ENCODE data around the gene CCSAP. TPM values are rescaled to one million over a fixed set of nuclear protein-coding genes. Genes with fewer than 3 reads are reported as not detected.
A peak's percentile ranks its signal among the peaks of the same experiment; 100 is the strongest.
"Not testable (repeated sequence)": the region's sequence is repeated elsewhere in the genome, so short reads cannot be mapped to it uniquely, and the experiment has no call there.

The CCSAP gene
- total RNA-seq, 1 donor from 2014 or later: 4.4 TPM

DNA sequence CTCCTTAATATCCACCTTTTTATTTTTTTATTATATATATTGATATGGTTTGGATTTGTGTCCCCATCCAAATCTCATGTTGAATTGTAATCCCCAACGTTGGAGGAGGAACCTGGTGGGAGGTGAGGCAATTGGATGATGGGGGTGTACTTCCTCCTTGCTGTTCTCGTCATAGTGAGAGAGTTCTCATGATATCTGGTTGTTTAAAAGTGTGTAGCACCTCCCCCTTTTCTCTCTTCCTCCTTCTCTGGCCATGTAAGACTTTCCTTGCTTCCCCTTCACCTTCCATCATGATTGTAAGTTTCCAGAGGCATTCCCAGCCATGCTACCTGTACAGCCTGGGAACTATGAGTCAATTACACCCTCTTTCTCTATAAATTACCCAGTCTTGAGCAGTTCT lies 22.7 kb upstream of the CCSAP start:
- no peak for DNase-seq (ENCODE audit: low spot score)

DNA sequence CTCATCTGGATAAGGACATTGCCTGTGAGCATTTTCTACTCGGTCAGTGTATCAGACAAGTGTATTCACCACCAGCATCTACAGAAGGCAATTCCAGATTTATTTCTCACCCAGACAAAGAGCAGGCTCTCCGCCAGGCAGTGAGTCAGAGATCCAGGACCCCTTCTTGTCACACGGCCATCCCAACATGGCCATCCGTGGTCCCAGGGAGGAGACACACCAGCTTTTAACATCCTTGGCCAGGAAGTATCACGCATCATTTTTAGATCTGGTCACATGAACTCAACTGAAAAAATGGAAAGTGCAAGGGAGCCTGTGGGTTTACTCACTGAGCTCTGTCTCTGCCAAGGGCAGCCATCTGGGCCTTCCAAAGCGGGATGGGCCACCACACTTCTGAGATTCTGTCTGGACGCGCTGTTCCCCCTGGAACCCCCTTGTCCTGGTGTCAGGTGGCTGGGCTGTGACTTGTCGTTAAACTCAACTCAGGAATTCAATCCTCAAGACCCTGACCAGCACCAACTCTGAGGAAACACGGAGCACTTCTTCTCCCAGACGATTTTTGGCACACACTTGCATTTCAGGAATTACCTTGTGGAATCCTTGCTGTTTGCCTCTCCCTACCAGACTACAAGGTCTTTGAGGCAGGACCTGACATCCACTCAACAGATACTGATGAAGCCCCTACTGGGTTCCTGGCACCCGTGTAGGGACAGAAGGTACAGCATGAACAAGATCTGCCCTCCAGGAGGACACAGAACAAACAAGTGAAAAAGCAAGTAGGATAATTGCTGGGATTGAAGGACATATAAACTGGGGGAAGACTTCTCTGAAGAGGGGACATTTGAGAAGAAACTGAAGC lies 21.6 kb upstream of the CCSAP start:
- DNase-seq (ENCODE audit: low spot score): no peak

DNA sequence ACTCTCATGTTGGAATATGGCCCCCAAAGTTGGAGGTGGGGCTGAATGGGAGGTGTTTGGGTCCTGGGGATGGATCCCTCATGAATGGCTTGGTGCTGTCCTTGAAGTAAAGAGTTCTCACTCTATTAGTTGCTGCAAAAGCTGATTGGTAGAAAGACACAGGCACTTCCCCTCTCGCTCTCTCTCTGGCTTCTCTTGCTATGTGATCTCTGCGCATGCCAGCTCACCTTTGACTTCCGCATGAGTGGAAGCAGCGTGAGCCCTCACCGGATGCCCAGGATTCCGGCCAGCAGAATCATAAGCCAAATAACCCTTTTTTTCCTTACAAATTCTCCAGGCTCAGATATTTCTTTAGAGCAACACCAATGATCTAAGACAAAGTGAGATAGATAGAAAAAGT lies 20.9 kb upstream of the CCSAP start:
- DNase-seq (ENCODE audit: low spot score): no peak

DNA sequence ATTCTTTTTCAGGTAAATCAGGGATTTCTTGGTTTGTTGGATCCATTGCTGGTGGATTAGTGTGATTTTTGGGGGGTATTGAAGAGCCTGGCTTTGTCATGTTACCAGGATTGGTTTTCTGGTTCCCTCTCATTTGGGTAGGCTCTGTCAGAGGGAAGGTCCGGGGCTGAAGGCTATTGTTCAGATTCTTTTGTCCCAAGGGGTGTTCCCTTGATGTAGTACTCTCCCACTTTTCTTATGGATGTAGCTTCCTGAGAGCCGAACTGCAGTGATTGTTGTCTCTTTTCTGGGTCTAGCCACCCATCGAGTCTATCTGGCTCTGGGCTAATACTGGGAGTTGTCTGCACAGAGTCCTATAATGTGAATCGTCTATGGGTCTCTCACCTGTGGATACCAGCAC lies 17.6 kb upstream of the CCSAP start:
- DNase-seq (ENCODE audit: low spot score): no peak

DNA sequence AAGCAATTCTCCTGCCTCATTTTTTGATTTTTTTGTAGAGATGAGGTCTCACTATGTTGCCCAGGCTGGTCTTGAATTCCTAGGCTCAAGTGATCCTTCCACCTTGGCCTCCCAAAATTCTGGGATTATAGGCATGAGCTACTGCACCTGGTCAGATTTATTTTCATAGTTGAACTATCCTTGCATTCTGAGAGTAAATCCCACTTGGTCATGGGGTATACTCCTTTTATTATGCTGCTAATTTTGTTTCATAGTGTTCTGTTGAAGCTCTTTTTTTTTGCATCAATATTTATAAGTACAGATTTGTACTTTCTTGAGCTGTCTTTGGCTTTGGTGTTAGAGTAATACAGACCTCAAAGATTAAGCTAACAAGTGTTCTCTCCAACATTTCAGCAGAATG lies 12.8 kb upstream of the CCSAP start:
- DNase-seq (ENCODE audit: low spot score): no peak

DNA sequence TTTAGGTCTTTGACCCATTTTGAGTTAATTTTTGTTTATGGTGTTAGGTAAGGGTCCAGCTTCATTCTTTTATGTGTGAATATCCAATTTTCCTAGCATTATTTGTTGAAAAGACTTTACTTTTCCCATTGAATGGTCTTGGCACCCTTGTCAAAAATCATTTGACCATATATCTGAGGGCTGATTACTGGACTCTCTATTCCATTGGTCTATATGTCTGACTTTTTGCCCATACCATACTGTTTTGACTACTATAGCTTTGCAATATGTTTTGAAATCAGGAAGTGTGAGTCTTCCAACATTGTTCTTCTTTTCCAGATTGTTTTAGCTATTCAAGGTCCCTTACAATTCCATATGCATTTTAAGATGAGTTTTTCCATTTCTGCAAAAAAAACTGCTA lies 11.4 kb upstream of the CCSAP start:
- no peak for DNase-seq (ENCODE audit: low spot score)

DNA sequence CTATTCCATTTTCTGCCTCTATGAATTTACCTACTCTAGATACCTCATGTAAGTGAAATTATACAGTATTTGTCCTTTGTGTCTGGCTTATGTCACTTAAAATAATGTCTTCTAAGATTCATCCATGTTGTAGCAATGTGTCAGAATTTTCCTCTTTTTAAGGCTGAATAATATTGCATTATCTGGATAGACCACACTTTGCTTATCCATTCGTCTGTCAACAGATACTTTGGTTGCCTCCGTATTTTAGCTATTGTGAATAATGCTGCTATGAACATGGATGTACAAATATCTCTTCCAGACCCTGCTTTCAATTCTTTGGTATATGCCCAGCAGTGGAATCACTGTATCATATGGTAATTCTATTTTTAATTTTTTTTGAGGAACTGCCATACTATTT lies 10.1 kb upstream of the CCSAP start:
- no peak for DNase-seq (ENCODE audit: low spot score)

DNA sequence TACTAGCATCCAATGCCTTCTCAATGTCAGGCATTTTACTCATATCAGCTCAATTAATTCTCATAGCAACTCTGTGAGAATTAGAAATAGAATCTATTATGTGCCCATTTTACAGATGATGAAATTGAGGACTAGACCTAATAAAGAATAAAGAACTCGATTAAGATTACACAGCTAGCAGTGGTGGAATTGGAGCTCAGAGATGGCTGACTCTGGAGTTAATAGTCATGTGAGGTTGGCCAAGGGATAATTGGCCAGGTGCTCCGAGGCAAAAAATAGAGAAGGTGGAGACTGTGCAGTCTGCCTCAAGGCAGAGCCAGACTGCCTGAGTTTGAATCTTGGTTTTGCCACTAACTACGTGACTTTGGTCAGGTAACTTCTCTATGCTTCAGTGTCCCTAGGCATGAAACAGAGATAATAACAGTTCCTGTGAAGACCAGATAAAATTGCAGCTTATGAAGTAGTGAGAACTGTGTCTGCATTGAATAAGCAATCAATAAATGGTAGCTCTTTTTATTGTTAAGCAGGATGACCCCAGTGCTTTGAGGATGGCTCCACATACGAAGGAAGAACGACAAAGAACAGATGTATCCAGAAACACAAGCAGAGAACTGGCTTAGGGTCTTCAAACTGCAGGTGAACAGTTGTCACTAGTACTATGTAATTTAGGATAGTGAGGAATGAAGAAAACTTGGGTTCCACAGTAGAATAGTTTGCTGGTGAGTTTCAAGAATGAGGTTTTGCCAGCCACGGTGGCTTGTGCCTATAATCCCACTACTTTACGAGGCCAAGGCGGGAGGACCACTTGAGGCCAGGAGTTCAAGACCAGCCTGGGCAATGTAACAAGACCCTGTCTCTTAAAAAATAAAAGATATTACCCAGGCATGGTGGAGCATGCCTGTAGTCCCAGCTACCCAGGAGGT lies 6.9 kb upstream of the CCSAP start:
- no peak for DNase-seq (ENCODE audit: low spot score)

DNA sequence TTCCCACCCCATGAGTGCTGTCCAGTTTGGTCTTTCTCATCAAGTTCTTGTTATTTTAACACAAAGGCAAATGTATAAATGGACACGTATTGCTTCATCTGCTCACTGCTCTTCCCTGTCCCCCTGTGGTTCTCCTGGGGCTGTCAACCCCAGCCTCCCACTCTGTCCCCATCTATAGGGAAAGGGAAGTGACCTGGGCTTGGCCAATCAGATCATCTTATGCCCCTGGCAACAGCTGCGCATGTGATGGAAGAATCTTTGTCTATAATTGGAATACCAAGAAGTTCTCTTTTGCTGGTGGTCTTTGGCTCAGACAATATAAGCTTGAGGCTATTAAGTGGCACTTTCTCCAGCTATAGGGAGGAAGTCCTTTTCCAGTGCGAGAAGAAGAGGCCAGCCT lies 4.7 kb upstream of the CCSAP start:
- DNase-seq (ENCODE audit: low spot score): no peak

DNA sequence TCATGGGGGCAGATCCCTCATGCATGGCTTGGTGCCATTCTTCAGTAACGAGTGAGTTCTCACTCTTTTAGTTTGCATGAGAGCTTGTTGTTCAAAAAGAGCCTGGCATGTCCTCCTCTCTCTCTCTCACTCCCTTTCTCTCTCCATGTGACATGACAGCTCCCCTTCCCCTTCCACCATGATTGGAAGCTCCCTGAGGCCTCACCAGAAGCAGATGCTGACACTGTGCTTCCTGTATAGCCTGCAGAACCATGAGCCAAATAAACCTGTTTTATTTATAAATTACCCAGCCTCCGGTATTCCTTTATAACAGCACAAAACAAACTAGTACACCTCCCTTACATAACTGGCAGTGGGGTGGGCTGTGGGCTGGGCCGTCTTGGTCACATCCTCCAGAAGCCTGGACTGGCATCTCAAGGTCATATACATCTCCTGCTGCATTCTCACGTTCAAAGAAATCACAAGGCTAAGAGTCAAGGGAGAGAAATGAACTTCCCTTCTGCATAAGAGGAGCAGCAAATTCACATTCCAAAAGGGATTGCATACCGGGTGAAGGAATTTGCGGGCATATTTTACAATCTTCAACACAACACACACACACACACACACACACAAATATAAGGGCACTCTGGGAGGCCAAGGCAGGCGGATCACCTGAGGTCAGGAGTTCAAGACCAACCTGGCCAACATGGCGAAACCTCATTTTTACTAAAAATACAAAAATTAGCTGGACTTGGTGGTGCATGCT lies 2.3 kb upstream of the CCSAP start:
- DNase-seq (ENCODE audit: low spot score): no peak

DNA sequence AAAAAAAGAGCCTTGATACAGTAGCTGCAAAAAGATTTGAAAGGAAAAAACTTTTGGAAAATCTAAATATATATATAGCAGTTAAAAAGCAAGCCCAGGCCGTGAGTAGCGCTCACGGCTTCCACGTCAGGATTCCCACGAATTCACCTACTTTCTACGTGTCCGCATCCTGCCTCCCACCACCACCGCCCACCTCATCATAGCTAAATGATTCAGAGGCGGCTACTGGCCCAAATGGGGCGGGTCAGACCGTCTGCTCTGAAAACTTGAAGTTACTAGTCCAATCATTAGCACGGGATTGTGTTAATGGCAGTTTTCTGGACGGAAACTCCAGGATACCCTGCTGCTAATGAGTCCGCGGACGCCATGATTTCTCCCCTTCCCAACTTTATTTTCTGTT lies 1.3 kb upstream of the CCSAP start:
- no peak for DNase-seq (ENCODE audit: low spot score)

DNA sequence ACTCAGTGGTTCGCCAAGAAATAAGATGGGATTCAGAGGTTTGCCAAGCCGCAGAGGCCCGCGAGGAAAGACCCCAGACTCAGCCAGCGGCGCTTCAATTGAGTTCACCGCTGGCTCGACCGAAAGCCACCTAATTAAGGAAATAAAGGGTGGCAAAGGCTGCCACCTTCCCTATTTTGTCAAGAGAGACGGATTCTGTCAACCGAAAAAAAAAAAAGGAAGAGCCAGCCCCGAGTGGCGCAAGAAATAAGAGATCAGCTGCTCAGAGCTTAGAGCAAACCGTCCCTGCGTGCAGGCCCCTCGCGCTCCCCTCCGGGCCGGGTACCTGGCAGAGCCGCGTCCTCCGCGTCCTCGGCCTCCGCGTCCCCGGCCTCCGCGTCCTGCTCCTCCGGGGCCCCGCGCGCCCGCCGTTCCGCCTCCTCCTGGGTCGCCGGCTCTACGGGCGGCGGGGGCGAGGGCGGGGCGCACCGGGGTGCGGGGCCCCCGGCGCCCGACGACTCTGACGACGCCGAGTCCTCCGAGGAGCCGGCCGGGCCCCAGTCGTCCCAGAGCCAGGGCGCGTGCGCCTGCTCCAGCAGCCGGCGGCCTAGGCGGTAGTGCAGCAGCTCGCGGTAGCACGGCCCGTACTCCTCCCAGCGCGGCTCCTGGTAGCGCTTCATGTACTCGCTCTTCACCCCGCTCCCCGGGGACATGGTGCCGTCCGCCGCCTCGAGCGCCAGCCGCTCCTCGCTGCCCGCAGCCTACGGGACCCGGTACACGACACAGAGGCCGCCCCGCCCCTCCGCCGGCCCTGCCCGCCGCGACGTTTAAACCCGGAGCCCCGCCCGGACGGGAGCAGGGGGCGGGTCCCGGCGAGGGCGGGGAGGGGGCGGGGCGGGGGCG lies 832 bp downstream of the CCSAP start:
- peak; percentile 93 for DNase-seq (ENCODE audit: low spot score)

DNA sequence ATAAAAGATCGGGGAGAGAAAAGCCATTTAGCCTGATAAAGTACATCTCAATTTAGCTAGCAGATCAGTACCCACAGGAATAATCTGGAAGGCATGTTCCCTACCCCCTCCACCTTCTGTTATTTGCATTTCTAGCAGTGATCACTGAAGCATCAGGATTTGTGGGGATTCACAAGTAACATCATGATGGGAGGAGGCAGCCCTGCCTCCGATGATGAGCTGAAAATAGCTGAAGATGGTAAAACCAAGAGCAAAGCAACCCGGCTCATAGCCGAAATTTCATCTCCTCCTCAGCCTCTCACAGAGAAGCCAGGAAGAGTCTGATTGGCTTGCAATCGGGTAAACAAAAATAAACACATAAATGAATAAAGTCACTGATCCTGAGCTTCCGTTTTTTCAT lies 2.4 kb downstream of the CCSAP start:
- DNase-seq (ENCODE audit: low spot score): no peak

DNA sequence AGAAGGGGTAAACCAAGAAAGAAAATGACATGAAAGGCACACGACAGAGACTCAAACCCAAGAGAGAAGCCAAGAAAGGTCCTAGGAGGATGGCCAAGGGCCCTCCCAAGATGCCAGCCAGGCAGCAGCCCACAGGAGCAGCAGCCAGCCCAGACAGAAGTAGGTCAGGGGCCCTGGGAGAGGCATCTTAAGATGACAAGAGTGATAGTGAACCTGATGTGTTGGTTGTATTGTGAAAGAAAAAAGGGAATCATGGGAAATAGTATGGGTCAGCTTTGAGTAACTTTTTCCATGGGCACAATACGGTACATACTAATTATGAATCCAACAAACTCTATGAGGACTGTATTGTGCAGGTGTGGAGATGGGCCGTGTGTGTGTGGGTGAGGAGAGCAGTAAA lies 3.3 kb downstream of the CCSAP start:
- no peak for DNase-seq (ENCODE audit: low spot score)

DNA sequence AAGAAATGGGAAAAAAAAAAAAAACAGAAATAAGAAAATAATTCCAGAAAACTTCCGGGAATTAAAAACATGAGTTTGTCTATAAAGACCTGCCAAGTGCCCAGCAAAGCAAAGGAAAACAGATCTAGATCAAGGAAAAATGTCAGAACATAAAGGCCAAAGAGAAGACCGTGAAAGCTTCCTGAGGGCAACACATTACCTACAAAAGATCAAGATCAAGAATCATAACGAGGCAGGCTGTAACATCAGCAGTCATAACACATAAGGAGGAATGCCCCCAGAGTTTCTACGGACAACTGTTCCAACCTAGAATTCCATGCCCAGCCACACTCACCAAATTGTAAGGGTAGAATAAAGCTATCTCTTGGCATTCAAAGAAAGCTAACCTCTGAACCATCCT lies 3.8 kb downstream of the CCSAP start:
- DNase-seq (ENCODE audit: low spot score): no peak

DNA sequence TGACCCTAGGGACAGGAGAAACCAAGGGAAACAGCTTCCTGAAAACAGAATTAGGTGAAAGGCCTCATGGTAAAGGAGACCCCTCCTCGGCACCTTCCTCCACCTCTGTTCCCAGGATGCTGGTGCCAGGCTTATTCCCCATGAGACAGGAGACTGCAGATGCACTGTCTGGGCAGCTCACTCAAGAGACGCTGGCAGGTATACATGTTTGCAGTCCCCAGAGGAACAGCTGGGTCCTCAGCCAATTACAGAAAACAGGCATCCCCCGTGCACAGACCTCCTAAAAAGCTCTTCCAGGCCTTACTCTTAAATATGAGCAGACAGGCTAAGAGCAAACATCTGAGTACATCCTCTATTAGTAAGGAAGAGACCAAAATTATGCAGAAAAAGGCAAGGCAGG lies 6.5 kb downstream of the CCSAP start:
- no peak for DNase-seq (ENCODE audit: low spot score)

DNA sequence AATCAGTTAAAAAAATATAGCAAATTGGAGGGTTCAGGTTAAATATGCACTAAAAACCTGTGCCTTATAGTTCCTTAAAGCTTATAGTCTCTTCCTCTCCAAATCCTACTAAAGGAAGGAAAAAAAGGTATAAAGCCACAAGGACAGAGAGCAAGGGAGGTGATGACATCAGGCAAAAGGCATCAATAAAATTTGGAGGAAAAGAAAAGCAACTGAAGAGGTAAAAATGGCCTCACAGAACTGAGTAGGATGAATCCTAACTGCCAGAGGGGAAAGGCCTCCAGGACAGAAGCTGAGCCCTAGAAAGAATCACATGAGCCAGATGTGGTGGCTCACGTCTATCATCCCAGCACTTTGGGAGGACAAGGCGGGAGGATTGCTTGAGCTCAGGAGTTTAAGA lies 8.1 kb downstream of the CCSAP start:
- DNase-seq (ENCODE audit: low spot score): no peak

DNA sequence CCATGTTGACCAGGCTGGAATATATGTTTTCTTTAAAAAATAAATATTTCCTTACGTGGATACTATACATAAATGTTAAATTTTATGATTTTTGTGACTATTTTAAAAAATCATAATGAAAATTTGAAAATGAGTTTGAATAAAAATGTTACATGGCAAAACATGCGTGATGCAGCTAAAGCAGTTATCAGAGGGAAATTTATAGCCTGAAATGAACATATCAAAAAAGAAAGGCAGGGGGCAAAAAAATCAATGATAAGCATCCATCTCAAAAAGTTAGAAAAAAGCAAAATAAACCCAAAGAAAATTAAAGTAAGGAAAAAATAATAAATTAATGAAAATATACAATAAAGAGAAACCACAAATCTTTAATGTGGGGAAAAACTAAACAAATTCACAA lies 8.6 kb downstream of the CCSAP start:
- no peak for DNase-seq (ENCODE audit: low spot score)

DNA sequence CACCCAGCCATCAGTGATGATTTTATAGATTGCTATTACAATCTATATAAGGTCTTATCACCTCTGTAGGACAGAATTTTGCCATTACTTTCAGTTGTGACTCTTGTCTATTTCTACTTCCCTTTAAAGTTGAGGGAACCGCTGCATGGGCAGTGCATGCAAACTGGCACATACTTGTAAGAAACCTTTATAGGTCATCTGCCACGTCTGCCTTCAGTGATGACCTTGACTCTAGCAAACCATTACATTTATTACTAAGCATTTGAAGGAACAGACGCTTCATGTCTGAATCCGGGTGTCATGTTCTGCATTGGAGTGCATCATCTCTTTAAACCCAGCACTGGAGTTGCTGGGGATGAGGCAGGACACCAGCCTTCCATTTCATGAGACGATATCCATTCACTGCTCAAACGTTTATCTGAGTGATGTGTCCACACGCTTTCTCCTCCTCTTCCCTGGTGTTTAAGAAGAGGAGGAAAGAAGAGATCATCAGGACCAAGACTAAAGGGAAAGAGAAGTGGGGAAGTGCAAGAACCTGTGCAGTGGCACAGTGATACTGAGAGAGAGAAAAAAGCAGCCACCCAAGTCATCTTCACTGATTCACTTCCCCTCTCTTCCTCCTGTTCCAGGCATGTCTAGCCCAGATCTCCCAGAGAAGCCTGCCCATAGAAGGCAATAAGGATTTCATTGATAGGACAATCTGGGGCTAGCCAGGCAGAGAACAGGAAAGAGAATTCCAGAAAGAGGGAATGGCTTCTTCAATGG lies 14.1 kb downstream of the CCSAP start:
- no peak for DNase-seq (ENCODE audit: low spot score)

DNA sequence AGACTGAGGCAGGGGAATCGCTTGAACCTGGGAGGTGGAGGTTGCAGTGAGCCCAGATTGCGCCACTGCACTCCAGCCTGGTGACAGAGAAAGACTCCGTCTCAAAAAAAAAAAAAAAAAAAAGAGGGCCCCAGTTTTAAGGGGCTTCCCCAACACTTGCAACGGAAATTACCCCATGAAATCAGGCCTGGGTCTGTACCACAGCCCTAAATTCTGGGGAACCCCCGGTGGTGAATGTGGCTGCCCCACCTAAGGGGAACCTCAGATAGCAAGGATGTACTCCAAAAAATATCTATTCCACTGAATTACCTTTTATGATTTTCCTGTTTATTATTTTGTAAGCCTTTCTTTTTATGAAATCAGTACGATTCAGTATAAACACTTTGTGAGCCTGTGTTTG lies 15.1 kb downstream of the CCSAP start:
- DNase-seq (ENCODE audit: low spot score): not testable (repeated sequence)

All from mesenteric fat pad (tissue), 1 donor.